GM12875 (cell line): ENCODE data around the gene PSMD5.
A peak's percentile ranks its signal among the peaks of the same experiment; 100 is the strongest.

Experiments used
- H3K4me3 ChIP-seq: one replicate; pipeline ENCODE4 v1.5.1; 2011; ENCODE audit warnings: low read depth, low read length, control low read depth
- TF ChIP-seq, protein P1 (sequence below): IDR thresholded peaks from 2 replicates; pipeline ENCODE4 v1.5.1; 2011; ENCODE audit warnings: low read depth, mild to moderate bottlenecking, control low read depth, inconsistent platforms, low read length, moderate library complexity, borderline replicate concordance; ENCODE audit not compliant: insufficient read depth

The PSMD5 gene

DNA sequence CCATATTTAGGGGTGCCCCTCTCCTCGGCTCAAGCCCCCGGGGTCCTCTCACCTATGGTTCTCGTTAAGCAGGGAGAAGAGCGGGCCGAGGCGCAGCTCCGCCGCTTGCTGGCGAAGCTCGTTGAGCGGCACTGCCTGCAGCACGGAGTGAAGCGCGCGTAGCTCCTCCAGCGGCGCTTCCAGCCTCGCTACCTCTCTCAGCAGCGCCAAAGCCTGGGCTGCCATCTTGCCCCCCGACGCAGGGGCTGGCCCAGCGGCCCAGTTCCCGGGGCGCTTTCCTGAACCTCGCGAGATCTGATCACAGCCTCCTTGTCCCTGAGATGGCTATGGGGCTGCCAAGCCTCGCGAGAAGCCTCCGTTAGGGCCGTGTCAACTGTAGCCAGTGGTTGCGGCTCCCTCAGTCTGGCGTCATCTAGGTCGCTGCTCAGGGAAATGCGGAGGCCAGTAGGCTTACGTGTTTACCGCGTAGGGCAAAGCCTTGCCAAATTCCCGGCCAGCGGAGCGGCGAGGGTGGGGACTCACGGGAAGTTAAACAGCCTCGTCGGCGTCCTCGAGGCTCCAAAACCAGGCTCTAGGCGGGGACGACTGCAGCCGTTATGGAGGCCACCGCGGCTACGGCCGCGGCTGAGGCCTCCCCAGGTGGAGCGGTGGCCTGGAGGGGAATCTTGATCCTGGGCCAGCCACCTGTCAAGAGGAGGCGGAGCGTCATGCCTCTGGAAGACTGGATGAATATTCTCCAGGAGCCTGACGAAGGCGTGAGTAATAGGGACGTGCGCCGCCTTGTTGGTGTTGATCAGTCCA is at the start of gene PSMD5:
Gene PSMD5 (minus strand): TSS at position 238 of the 801 bp plus-strand sequence. CDS start 13 bp downstream, at position 225.
- TF ChIP-seq, protein P1, sequence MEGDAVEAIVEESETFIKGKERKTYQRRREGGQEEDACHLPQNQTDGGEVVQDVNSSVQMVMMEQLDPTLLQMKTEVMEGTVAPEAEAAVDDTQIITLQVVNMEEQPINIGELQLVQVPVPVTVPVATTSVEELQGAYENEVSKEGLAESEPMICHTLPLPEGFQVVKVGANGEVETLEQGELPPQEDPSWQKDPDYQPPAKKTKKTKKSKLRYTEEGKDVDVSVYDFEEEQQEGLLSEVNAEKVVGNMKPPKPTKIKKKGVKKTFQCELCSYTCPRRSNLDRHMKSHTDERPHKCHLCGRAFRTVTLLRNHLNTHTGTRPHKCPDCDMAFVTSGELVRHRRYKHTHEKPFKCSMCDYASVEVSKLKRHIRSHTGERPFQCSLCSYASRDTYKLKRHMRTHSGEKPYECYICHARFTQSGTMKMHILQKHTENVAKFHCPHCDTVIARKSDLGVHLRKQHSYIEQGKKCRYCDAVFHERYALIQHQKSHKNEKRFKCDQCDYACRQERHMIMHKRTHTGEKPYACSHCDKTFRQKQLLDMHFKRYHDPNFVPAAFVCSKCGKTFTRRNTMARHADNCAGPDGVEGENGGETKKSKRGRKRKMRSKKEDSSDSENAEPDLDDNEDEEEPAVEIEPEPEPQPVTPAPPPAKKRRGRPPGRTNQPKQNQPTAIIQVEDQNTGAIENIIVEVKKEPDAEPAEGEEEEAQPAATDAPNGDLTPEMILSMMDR, result no peak
- peak within 1 kb of the TSS; percentile 73 for H3K4me3 ChIP-seq

DNA sequence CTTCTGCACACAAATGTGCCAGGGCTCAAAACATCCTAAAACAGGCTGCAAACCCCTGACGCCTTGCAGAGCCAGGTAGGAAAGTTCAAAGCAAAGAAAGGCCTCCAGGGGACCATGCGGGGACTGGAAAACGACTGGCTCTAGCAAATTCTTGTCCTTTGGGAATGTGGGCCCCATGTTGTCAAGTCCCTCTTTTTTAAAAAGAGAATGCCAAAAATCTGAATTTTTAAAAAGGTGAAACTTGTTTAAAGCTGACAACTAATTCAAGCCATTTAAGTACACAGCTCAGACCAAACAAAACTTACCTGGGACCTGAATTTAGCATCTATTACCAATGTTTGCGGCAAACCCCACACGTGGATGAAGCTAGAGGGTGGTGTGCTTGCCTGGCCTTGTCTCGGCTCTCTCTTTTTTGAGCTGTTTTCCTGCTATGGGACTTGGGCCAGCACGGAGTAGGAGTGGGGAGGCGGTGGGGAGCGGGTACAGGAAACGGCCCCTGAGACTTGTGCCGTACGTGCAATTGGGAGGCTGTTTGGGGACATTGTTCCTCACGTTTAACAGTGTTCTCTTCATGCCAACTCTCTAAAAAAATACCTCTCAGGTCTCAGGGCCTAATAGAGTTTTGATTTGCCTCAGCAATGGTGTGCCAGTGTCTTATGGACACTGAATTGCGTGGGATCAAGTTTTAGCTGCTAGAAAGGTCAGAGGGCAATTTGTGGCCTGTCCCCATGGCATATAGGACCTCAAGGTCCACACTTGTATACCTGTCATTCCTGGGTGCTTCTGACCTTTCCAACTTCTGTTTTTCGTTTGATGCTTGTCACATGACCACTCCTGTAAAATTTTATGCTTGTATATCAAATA is 49.4 kb upstream of the PSMD5 start:
- TF ChIP-seq, protein P1, result no peak
- no peak overlapping the region for H3K4me3 ChIP-seq

DNA sequence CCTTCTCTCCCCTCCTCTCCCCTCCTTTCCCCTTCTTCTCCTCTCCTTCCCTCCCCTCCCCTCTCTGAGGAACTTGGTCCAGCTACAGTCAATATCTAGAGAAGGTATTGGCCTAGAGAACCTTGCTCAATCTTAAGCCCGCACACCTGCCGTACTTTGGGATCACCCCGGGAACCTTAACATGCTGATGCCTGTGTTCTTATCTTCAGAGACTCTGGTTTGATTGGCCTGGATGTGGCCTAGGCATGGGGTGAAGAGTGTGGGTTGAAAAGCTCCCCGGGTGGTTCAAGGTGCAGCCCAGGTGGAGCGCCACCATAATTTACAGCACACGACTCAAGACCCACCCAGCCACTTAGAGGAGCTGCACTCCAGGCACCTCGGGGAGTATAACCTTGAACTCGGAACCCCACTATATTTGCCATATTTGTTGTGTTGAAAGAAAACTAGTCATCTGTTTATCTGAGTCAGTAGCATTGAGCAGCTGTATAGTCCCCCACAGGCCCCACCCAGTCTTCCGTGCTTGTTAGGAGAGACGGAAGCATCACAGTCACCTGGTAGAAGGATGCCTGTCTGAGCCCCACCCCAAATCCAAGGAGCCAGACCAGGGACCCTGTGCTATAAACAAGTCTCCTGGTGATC is 48.6 kb upstream of the PSMD5 start:
- no peak overlapping the region for H3K4me3 ChIP-seq
- TF ChIP-seq, protein P1, result no peak

DNA sequence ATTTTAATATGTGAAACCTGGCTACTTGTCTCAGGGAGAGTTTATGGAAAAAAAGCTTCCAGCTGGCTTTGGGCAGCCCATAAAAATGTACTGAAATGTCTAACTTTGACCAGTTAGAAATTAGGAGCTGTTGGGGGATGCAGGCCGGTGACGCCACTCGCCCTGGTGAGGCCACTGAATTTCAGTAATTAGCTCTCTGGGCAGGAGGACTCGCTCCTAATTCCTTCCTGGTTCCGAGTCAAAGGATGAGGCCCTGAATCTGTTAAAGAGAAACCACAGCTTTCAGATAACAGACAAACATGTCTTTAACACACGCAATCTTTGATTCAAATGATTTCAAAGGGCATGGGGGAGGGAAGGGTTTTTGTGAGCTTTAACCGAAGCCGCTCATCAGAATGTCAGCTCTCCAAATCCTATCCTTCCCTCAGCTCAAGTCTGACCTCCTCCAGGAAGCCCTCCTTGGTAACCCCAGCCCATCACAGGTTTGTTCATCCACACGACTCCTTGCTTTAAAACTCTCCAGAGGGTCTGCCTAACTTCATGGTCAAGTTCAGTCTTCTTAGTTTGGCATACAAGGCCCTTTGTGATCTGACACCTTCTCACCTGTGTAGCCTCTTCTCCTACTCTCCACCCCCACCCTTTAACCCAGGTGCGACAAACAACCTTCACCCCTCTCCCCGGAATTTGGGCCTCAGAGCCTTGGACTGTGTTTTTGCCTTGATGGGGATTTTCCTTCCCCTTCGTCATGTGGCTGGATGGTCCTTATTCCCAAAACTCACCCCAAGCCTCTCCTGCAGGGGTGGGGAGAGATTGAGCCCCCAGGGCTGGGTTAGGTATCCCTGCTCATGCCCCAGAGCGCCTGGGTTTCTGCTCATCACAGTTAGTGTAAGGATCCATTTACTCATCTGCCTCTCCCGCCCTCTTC is 47.9 kb upstream of the PSMD5 start:
- TF ChIP-seq, protein P1, result no peak
- H3K4me3 ChIP-seq, result no peak overlapping the region

DNA sequence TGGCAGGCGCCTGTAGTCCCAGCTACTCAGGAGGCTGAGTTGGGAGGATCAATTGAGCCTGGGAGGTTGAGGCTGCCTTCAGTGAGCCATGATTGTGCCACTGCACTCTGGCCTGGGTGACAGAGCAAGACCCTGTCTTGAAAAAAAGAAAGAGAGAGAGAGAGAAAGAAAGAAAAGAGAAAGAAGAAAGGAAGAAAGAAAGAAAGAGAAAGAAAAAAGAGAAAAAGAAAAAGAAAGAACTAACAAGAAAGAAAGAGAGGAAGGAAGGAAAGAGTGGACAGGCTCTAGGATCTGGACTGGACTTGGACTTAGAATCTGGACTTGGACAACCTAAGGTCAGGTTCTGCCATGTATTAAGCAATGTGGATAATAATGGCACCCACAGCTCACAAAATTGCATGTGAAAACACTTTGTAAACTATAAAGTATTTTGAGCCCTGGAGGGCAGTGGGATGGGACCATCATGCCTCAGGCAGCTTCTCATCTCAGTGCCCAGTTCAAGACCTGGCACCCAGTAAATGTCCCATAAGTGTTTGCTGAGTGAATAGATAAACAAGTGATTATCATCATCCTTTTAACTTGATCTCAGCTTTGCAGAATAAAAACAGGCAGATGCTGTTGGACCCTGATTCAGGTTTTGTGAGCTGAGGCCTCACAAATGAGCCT is 47.0 kb upstream of the PSMD5 start:
- no peak overlapping the region for H3K4me3 ChIP-seq
- TF ChIP-seq, protein P1, result no peak

DNA sequence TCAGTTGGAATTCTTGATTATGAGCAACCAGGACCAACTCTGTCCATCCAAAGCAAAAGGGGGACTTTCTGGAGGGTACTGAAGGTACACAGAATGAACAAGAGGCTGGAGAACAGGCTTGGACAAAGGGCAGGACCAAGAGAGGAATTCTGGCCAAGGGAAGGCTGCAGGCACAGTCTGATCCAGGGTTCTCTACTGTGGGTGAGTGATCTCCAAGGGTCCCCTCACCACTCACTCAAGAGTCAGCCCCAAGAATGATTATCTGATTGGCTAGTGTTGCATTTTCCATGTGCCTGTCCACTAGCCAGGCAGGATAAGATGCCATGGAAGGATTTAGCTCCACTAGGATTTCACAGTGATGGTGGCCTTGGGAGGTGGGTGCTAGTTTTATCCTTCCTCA is 45.9 kb upstream of the PSMD5 start:
- H3K4me3 ChIP-seq, result no peak overlapping the region
- TF ChIP-seq, protein P1, result no peak
